Measurements from ENCODE around the gene OSBPL2.

Gene OSBPL2

GRCh38 chr20:62228982-62229545 lies 9.3 kb upstream of the OSBPL2 start:
- Histone ChIP-seq H2AFZ (ENCODE audit: low read depth) (no peak overlapping the region), H3K27ac (no peak overlapping the region), H3K36me3 (ENCODE audit: insufficient read depth) (no peaks in the 10 kb centered on the region), H3K27me3 (ENCODE audit: insufficient read depth, low read depth) (peaks cover 84% of the 10 kb centered on the region), H3K79me2 (ENCODE audit: insufficient read depth, low read depth) (no peaks in the 10 kb centered on the region), H4K20me1 (ENCODE audit: insufficient read depth) (no peaks in the 10 kb centered on the region), H3K4me2 (no peak overlapping the region), H3K4me1 (ENCODE audit: low read depth, poor library complexity, severe bottlenecking) (no peaks in the 10 kb centered on the region), H3K9ac (no peak overlapping the region), H3K4me3 (IDR thresholded peaks at IDR 0.05; ENCODE audit: insufficient read depth, low read depth, low read length) (no peak overlapping the region)
- TF ChIP-seq CTCF (conservative IDR thresholded peaks at IDR 0.05; ENCODE audit: low read depth, low read length) = no peak

GRCh38 chr20:62229667-62230066 lies 8.7 kb upstream of the OSBPL2 start:
- Histone ChIP-seq H2AFZ (ENCODE audit: low read depth) (no peak overlapping the region), H3K9ac (no peak overlapping the region), H3K36me3 (ENCODE audit: insufficient read depth) (no peaks in the 10 kb centered on the region), H3K4me1 (ENCODE audit: low read depth, poor library complexity, severe bottlenecking) (no peaks in the 10 kb centered on the region), H3K4me3 (IDR thresholded peaks at IDR 0.05; ENCODE audit: insufficient read depth, low read depth, low read length) (no peak overlapping the region), H3K27me3 (ENCODE audit: insufficient read depth, low read depth) (peaks cover 84% of the 10 kb centered on the region), H3K4me2 (no peak overlapping the region), H3K27ac (no peak overlapping the region), H3K79me2 (ENCODE audit: insufficient read depth, low read depth) (no peaks in the 10 kb centered on the region), H4K20me1 (ENCODE audit: insufficient read depth) (no peaks in the 10 kb centered on the region)
- TF ChIP-seq CTCF (conservative IDR thresholded peaks at IDR 0.05; ENCODE audit: low read depth, low read length) = no peak

GRCh38 chr20:62230276-62230675 lies 8.0 kb upstream of the OSBPL2 start:
- peaks cover 84% of the 10 kb centered on the region for H3K27me3 ChIP-seq (ENCODE audit: insufficient read depth, low read depth)
- H3K9ac ChIP-seq = no peak overlapping the region
- H3K36me3 ChIP-seq (ENCODE audit: insufficient read depth) = no peaks in the 10 kb centered on the region
- H2AFZ ChIP-seq (ENCODE audit: low read depth) = no peak overlapping the region
- H3K4me3 ChIP-seq (IDR thresholded peaks at IDR 0.05; ENCODE audit: insufficient read depth, low read depth, low read length) = no peak overlapping the region
- no peak for TF ChIP-seq CTCF (conservative IDR thresholded peaks at IDR 0.05; ENCODE audit: low read depth, low read length)
- no peaks in the 10 kb centered on the region for H4K20me1 ChIP-seq (ENCODE audit: insufficient read depth)
- no peaks in the 10 kb centered on the region for H3K4me1 ChIP-seq (ENCODE audit: low read depth, poor library complexity, severe bottlenecking)
- no peak overlapping the region for H3K27ac ChIP-seq
- H3K4me2 ChIP-seq = no peak overlapping the region
- H3K79me2 ChIP-seq (ENCODE audit: insufficient read depth, low read depth) = no peaks in the 10 kb centered on the region

GRCh38 chr20:62230696-62231095 lies 7.6 kb upstream of the OSBPL2 start:
- no peak overlapping the region for H3K27ac ChIP-seq
- H3K9ac ChIP-seq = no peak overlapping the region
- no peak overlapping the region for H2AFZ ChIP-seq (ENCODE audit: low read depth)
- H3K4me2 ChIP-seq = no peak overlapping the region
- H3K79me2 ChIP-seq (ENCODE audit: insufficient read depth, low read depth) = no peaks in the 10 kb centered on the region
- no peak overlapping the region for H3K4me3 ChIP-seq (IDR thresholded peaks at IDR 0.05; ENCODE audit: insufficient read depth, low read depth, low read length)
- H3K36me3 ChIP-seq (ENCODE audit: insufficient read depth) = no peaks in the 10 kb centered on the region
- H4K20me1 ChIP-seq (ENCODE audit: insufficient read depth) = no peaks in the 10 kb centered on the region
- no peak for TF ChIP-seq CTCF (conservative IDR thresholded peaks at IDR 0.05; ENCODE audit: low read depth, low read length)
- peaks cover 84% of the 10 kb centered on the region for H3K27me3 ChIP-seq (ENCODE audit: insufficient read depth, low read depth)
- no peaks in the 10 kb centered on the region for H3K4me1 ChIP-seq (ENCODE audit: low read depth, poor library complexity, severe bottlenecking)
